ENCODE data around the gene KLHL30. TPM values are rescaled to one million over a fixed set of nuclear protein-coding genes. Genes with fewer than 3 reads are reported as not detected.

The KLHL30 gene
- total RNA-seq, 1 experiment from 2014 or later: 0.64 TPM

DNA sequence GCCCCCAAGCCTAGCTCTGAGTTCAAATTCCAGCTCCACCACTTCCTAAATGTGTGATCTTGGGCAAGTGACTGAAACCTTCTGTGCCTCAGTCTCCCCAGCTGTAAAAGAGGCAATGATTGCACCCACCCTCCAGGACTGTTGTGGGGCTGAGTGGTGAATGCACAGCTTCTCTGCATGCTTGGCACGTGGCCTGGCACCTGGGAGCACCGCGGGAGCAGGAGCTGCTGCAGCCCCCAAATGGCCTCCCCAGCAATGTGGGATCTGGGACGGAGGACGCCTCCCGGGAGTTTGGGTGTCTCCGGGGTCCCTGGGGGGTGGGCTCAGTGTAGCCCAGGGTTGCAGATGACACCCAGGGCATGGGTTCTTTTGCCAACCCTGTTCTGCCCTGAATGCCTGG, 1.6 kb downstream of the KLHL30 start:
- intact Hi-C loops (cut with micrococcal nuclease; ENCODE audit: unreplicated experiment): loop anchor here (5.0 kb wide), 1 partner anchor 78 kb away; the partner anchor contains the start of gene SCLY
- Mint-ChIP-seq H3K36me3 (ENCODE audit: insufficient read depth, unreplicated experiment) (peaks cover 10% of the 10 kb centered on the region), H3K4me1 (ENCODE audit: low read depth, unreplicated experiment) (peaks cover 28% of the 10 kb centered on the region), H3K27me3 (ENCODE audit: unreplicated experiment) (no peaks in the 10 kb centered on the region), H3K9me3 (ENCODE audit: low read depth, unreplicated experiment) (no peaks in the 10 kb centered on the region), H3K27ac (ENCODE audit: unreplicated experiment) (no peak overlapping the region), H3K4me3 (ENCODE audit: low read depth, unreplicated experiment) (no peak overlapping the region)
- no TSS peak for BruUV-seq (replicated peaks)
- TF ChIP-seq, protein P1, sequence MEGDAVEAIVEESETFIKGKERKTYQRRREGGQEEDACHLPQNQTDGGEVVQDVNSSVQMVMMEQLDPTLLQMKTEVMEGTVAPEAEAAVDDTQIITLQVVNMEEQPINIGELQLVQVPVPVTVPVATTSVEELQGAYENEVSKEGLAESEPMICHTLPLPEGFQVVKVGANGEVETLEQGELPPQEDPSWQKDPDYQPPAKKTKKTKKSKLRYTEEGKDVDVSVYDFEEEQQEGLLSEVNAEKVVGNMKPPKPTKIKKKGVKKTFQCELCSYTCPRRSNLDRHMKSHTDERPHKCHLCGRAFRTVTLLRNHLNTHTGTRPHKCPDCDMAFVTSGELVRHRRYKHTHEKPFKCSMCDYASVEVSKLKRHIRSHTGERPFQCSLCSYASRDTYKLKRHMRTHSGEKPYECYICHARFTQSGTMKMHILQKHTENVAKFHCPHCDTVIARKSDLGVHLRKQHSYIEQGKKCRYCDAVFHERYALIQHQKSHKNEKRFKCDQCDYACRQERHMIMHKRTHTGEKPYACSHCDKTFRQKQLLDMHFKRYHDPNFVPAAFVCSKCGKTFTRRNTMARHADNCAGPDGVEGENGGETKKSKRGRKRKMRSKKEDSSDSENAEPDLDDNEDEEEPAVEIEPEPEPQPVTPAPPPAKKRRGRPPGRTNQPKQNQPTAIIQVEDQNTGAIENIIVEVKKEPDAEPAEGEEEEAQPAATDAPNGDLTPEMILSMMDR (IDR thresholded peaks at IDR 0.05; ENCODE audit: unreplicated experiment): no peak
- CTCF ChIA-PET: no interaction called here
- no peak for DNase-seq

- no peak overlapping the region for H3K4me3 Mint-ChIP-seq (ENCODE audit: low read depth, unreplicated experiment)
- peak overlapping the region; percentile 42 for H3K27ac Mint-ChIP-seq (ENCODE audit: unreplicated experiment)
- H3K9me3 Mint-ChIP-seq (ENCODE audit: low read depth, unreplicated experiment): no peaks in the 10 kb centered on the region
- TF ChIP-seq, protein P1 (IDR thresholded peaks at IDR 0.05; ENCODE audit: unreplicated experiment): no peak
- H3K27me3 Mint-ChIP-seq (ENCODE audit: unreplicated experiment): no peaks in the 10 kb centered on the region
- BruUV-seq (replicated peaks): no TSS peak
- peaks cover 10% of the 10 kb centered on the region for H3K36me3 Mint-ChIP-seq (ENCODE audit: insufficient read depth, unreplicated experiment)
- intact Hi-C loops (cut with micrococcal nuclease; ENCODE audit: unreplicated experiment): loop anchor here (5.0 kb wide), 1 partner anchor 79 kb away; the partner anchor contains the start of gene SCLY
- peaks cover 28% of the 10 kb centered on the region for H3K4me1 Mint-ChIP-seq (ENCODE audit: low read depth, unreplicated experiment)
- CTCF ChIA-PET: interaction anchor here (0.5 to 1.2 kb wide), 2 partner anchors 79 to 628 kb away, joined by 3 to 4 read pairs; no protein-coding TSS in a partner anchor
- no peak for DNase-seq
Observed at GRCh38 chr2:238140721-238141540, 2.5 kb downstream of the KLHL30 start.

DNA sequence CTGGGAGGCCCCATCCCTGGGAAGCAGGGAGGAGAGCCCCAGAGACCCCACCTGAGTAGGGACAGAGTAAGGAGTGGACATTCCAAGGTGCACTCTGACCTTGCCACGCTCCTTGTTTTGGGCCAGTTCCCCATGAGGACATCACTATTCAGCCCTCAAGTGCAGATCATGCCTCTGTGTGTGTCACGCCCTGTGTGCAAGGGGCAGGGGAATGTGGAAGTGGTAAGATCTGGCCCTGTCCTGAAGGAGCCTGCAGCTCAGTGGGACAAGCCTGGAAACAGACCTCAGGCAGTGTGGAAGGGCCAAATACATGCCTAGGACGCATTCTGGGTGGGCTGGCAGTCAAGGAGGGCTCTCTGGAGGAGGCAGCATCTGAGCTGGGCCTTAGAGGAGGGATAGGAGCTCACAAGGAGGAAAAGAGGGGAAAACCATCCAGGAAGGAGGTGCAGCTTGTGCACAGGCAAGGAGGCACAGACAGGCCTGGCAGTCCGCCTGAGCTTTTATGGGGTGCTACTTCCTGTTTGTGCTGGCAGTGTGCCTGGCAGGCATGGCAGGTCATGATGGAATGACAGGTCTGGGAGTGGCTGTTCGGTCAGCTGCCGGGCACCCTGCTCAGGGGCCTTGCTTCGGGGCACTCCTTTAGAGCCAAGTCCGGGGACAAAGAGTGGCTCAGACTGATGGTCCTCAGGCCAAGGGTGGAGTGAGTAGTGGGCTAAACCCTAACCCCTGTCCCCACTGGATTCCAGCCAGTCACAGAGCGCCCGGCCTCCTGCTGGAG, 3.3 kb downstream of the KLHL30 start:
- TF ChIP-seq, protein P1 (IDR thresholded peaks at IDR 0.05; ENCODE audit: unreplicated experiment): no peak
- Mint-ChIP-seq H3K27ac (ENCODE audit: unreplicated experiment) (peak overlapping the region; percentile 42), H3K27me3 (ENCODE audit: unreplicated experiment) (no peaks in the 10 kb centered on the region), H3K4me3 (ENCODE audit: low read depth, unreplicated experiment) (peak overlapping the region; percentile 2), H3K4me1 (ENCODE audit: low read depth, unreplicated experiment) (peaks cover 28% of the 10 kb centered on the region), H3K36me3 (ENCODE audit: insufficient read depth, unreplicated experiment) (peaks cover 10% of the 10 kb centered on the region), H3K9me3 (ENCODE audit: low read depth, unreplicated experiment) (no peaks in the 10 kb centered on the region)
- intact Hi-C loops (cut with micrococcal nuclease; ENCODE audit: unreplicated experiment): loop anchor here (5.0 kb wide), 1 partner anchor 79 kb away; the partner anchor contains the start of gene SCLY
- no TSS peak for BruUV-seq (replicated peaks)
- CTCF ChIA-PET: interaction anchor here (0.5 to 1.2 kb wide), 3 partner anchors 28 to 629 kb away, joined by 3 to 4 read pairs (median 3); no protein-coding TSS in a partner anchor
- peak; percentile 91 for DNase-seq

GRCh38 chr2:238142382-238143205, 4.1 kb downstream of the KLHL30 start:
- no TSS peak for BruUV-seq (replicated peaks)
- TF ChIP-seq, protein P1 (IDR thresholded peaks at IDR 0.05; ENCODE audit: unreplicated experiment): peak; percentile 13
- DNase-seq: peak; percentile 37
- H3K27me3 Mint-ChIP-seq (ENCODE audit: unreplicated experiment): no peaks in the 10 kb centered on the region
- H3K27ac Mint-ChIP-seq (ENCODE audit: unreplicated experiment): peak overlapping the region; percentile 42
- CTCF ChIA-PET: interaction anchor here (1.1 to 1.2 kb wide), 2 partner anchors 27 to 81 kb away, joined by 3 read pairs; no protein-coding TSS in a partner anchor
- H3K4me3 Mint-ChIP-seq (ENCODE audit: low read depth, unreplicated experiment): peak overlapping the region; percentile 2
- H3K36me3 Mint-ChIP-seq (ENCODE audit: insufficient read depth, unreplicated experiment): peaks cover 10% of the 10 kb centered on the region
- intact Hi-C loops (cut with micrococcal nuclease; ENCODE audit: unreplicated experiment): loop anchor here (5.0 kb wide), 1 partner anchor 80 kb away; the partner anchor contains the start of gene SCLY
- H3K9me3 Mint-ChIP-seq (ENCODE audit: low read depth, unreplicated experiment): no peaks in the 10 kb centered on the region
- H3K4me1 Mint-ChIP-seq (ENCODE audit: low read depth, unreplicated experiment): peaks cover 28% of the 10 kb centered on the region
